HG03159 (cell line): ENCODE measurements around the gene SLC22A15.
"Not testable (repeated sequence)": the region's sequence is repeated elsewhere in the genome, so short reads cannot be mapped to it uniquely, and the experiment has no call there.

Experiments
- ATAC-seq: cut with Tn5 transposase; IDR thresholded peaks from one replicate; pipeline ENCODE4 v1.9.1; 2021; ENCODE audit warnings: mild to moderate bottlenecking, moderate library complexity; ENCODE audit not compliant: unreplicated experiment

The SLC22A15 gene

DNA sequence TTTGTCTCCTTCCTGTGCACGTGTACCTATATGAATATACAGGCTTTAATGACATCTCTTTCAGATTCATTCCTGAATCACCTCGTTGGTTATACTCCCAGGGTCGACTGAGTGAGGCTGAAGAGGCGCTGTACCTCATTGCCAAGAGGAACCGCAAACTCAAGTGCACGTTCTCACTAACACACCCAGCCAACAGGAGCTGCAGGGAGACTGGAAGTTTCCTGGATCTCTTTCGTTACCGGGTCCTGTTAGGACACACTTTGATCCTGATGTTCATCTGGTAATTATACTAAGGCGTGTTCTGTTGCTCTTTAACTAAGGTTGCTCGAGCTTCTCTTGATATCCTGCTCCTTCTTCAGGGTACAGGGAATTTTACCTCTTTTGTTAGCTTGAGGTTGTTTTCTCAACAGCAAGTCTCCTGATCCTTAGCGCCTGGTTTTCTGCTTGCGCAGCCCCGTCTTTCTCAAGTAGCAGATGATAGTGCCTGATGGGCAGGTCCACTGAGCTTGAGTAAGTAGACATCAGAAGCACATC lies 55.1 kb downstream of the SLC22A15 start:
- ATAC-seq = no peak

DNA sequence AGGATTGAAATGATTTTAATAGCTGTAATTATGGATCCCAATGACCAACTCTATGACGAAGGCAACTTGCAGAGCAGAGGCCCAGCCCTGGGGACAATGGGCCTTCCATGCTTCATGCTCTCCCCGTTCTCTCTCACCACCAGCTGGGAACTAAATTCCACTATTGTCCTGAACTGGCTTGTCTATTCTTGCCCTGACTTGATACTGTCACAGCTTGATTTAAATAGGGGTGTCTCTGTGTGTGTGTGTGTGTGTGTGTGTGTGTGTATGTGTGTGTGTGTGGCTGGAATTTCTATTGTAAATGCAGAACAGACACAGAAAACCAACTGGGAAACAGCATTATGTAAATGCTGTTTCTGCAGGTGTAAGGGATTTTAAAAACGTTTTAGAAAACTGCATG lies 57.0 kb downstream of the SLC22A15 start:
- no peak for ATAC-seq

DNA sequence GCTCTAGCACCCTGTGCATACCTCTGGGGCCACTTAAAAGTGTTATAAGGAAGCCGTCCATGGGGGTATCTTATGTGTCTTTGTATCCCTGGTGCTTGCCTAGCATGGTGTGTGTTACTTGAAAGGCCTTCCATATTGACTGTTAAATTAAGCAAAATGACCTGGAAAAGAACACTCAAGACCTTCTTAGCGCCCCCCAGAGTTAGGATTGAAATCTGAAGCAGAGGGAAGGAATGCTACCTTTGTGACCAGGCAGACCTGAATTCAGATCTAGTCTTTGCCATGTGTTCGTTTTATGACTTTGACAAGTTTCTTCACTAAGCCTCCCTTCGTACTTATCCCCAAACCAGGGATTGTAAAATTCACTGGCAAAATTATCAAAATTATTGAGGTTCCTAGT lies 59.9 kb downstream of the SLC22A15 start:
- ATAC-seq = no peak

DNA sequence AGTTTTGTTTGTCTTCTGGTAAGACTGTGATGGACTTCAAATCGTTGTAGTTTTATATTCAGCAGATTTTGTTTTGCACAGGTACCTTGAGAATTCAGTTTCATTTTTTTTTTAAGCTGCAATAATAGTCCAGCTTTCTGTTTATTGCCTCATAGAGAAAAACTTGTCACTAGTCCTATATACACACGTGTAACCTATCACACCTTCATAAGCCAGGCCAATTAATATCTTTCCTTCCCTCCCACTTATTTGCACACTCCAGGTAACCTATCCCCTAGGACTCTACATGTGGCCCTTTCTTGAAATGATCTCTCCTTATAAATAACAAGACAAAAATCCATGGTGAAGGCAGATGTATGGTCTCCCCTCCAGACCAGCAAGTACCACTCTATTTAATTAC lies 62.4 kb downstream of the SLC22A15 start:
- no peak for ATAC-seq

DNA sequence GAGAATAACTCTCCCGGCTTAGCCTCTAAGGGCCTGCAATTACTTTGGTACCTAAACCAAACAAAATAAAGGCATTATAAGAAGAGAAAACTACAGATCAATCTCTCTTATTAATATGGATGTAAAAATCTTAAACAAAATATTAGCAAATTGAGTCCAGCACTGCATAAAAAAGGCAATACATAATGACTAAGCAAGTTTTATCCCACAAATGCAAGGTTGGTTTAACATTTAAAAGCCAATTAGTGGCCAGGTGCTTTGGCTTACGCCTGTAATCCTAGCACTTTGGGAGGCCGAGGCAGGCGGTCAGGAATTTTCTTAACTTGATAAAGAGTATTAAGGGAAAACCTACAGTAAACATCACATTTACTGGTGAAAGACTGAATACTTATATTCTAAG lies 67.8 kb downstream of the SLC22A15 start:
- no peak for ATAC-seq

DNA sequence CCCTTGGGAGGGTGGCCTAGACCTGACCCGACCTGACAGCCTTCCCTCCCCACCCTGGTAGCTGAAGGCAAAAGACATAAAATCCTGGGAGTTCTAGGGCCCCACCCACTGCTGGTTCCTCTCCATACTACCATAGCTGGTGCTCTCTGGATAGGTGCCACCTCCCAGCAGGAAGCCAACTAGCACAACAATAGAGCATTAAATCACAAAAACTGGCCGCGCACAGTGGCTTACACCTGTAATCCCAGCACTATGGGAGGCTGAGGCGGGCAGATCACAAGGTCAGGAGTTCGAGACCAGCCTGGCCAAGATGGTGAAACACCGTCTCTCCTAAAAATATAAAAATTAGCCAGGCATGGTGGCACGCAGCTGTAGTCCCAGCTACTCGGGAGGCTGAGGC lies 70.6 kb downstream of the SLC22A15 start:
- not testable (repeated sequence) for ATAC-seq

DNA sequence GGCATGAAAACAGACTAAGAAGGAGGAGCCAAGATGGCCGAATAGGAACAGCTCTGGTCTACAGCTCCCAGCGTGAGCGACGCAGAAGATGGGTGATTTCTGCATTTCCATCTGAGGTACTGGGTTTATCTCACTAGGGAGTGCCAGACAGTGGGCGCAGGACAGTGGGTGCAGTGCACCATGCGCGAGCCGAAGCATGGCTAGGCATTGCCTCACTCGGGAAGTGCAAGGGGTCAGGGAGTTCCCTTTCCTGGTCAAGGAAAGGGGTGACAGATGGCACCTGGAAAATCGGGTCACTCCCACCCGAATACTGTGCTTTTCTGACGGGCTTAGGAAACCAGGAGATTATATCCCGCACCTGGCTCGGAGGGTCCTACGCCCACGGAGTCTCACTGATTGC lies 75.6 kb downstream of the SLC22A15 start:
- not testable (repeated sequence) for ATAC-seq

DNA sequence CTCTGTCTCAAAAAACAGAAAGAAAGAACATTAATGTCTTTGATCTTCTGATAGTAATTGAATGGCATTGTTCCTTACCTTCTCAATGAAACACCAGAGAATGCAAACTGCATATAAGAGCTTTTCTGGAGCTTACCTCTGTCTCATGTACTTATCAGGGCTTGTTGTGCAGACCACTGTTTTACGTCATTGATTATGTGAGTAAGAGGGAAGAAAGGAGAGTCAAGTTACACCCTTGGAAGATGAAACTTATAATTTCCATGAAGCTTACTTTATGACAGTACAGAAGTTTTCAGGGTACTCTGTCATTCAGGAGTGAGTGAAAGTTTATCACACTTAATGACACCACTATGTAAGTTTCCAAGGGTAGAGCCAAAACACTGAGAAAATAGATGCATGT lies 85.9 kb downstream of the SLC22A15 start:
- no peak for ATAC-seq

DNA sequence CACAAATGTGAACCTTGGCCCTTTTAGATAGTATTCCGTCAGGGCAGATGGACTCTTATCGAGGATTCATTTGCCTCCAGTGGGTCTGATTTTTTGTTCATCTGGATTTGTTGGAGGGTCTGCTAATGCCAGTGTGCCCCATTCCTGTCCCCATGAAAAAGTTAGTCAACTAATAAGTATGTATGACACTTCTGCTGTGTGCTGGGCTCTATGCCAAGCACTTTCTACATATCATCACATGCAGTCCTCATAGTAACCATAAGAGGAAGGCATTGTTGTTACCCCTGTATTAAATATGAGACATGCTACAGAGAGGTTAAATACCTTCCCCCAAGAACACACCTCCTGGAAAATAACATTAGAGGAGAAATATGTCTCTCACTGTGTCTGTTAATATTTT lies 88.3 kb downstream of the SLC22A15 start:
- ATAC-seq = no peak

DNA sequence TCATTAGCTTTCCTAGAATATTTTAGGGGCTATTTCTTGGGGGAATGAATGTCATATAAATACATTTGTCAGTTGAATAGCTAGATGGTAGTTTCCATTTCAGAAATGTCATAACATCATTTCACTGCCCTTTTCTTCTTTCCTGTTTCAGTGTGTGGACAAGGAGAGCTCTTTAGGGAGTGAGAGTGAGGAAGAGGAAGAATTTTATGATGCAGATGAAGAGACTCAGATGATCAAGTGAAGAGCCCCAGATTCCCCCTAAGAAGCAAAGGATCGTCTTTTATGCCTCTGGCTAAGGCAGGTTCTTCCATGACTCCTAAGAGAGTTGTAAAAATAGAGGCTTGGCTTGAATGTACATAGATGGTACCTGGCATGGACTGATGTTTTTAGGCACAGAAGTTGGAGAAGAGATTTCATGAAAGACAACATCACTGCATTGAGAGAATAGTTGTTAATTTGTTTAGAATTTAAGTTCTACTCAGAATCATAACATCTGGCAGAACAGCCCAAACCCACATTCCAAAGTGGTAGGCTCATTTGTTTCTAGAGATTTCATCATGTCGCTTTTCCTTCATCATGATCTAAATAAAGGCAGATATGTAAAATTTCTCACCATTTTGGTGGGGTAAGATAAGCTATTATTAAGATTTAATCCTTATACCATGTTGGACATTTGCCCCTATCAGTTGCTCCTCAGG lies 90.7 kb downstream of the SLC22A15 start:
- no peak for ATAC-seq

DNA sequence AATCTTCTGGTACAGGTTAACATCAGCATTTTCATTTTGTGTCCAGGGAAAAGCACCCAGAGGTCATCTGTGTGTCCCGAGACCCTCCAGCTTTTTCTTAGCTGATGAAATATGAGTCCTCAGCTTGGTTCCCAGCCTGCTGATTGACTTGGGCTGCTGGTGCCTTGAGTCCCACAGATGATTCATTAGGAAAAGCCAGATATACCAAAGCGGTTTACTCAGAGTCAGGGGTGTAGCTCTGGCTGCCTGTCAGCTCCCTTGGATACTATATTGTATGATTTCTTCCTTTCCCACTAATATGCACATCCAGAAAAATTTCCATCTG lies 91.2 kb downstream of the SLC22A15 start:
- ATAC-seq = no peak

DNA sequence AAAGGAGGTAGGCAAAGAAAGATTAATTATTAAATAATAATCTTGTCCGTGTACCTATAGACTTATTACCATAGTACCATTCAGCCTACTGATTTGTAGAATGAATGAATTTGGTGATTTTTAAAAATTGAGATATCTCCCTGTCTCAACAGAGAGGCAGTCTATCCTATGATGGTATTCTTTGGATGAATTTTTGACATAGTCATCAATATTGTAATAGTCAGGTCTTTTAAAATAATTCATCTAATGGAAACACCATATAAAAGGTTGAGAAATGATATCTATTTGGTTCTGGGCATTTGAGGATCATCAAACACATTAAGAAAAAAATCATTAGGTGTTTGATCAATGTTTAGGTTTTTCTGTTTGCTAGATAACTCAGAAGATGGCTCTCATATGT lies 99.3 kb downstream of the SLC22A15 start:
- ATAC-seq = no peak

DNA sequence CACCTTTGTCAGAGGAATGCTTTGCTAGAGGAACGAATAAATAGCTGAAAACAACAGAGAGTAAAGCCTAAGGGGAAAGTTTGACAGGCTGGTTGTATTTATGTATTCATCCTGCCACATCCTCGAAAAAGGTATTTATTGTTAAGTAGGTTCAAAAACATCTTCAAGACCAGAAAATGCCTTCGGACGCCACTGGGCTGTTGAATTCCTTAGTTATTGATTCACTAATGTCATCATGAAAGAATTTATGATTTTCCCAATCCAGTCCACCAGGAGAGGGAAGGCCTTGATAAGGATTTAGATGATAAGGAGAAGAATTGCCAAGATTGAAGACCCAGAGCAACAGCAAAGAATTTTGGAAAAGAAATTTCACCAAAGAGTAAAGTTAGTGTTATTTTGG lies 99.7 kb downstream of the SLC22A15 start:
- no peak for ATAC-seq

DNA sequence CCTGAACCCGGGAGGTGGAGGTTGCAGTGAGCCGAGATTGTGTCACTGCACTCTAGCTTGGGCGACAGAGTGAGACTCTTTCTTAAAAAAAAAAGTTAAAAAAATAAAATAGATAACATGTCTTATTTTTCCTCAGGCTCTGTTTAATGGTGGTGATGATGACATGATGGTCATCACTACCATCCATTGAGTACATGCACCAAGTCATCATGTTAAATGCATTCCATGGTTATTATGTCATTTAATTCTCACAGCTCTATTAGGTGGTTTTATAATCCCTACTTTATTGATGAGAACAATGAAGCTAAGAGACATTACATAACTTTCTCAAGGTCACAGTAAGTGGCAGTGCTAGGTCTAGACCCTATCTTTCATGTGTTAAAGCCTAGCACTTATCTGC lies 100.5 kb downstream of the SLC22A15 start:
- ATAC-seq = no peak

DNA sequence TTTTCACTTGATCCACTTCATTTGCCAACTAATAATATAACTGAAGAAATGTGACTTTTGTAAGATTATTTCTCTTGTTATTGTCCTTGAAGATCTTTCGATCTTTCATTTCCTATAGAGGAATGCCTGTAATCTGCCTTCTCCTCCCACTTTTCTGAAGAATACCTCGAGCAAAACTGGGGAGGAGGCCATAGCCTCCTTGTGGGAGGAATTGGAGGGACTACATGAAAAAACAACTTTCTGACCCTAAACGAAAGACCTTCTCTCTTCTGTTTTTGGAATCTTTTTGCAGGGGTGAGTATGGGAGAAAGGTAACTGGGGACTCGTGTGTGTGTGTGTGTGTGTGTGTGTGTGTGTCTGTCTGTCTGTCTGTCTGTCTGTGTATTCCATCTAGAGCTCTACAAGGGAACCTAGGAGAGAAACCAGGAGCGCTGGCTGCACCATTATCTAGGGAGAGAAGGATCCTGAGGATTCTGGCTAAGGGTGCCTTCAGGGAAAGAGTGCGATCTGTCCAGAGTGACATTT lies 102.4 kb downstream of the SLC22A15 start:
- ATAC-seq = no peak

DNA sequence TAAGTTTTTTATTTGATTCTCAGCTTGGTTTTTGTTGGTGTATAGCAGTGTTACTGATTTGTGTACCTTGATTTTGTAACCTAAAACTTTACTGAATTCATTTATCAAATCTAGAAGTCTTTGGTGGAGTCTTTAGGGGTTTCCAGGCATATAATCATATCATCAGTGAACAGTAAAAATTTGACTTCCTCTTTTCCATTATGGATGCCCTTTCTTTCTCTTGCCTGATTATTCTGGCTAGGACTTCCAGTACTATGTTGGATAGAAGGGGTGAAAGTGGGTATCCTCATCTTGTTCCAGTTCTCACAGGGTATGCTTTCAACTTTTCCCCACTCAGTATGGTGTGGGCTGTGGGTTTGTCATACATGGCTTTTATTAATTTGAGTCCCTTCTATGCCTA lies 111.3 kb downstream of the SLC22A15 start:
- no peak for ATAC-seq

DNA sequence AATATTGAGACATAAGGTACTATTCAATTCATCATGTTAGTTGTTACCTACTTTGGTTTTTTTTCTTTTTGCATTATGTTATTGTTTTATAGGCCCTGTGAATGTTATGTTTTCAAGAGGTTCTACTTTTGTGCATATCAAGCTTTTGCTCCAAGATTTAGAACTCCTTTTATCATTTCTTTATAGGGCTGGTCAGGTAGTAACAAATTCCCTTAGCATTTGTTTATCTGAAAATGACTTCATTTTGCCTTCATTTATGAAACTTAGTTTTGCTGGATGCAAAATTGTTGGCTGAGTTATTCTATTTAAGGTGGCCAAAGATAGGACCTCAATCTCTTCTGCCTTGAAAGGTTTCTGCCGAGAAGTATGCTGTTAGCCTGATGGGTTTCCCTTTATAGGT lies 113.6 kb downstream of the SLC22A15 start:
- no peak for ATAC-seq

DNA sequence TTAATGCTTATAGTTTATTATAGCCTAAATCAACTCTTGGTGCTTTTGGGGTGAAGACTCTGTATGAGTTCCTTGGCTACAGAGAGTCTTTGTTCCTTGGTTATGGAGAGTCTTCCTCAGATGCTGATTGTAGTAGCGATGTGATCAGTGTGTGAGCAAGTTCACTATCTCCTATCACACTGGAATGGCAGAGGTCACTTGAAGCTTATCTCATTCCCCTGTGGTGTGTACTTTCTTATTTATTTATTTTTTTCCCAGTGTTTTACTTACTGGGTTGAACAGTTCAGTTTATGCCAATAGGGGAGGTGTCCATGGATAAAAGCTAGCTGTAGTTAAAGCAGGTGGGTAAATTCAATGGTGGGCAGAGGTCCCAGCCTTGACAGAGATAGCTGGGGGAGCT lies 114.8 kb downstream of the SLC22A15 start:
- ATAC-seq = no peak

DNA sequence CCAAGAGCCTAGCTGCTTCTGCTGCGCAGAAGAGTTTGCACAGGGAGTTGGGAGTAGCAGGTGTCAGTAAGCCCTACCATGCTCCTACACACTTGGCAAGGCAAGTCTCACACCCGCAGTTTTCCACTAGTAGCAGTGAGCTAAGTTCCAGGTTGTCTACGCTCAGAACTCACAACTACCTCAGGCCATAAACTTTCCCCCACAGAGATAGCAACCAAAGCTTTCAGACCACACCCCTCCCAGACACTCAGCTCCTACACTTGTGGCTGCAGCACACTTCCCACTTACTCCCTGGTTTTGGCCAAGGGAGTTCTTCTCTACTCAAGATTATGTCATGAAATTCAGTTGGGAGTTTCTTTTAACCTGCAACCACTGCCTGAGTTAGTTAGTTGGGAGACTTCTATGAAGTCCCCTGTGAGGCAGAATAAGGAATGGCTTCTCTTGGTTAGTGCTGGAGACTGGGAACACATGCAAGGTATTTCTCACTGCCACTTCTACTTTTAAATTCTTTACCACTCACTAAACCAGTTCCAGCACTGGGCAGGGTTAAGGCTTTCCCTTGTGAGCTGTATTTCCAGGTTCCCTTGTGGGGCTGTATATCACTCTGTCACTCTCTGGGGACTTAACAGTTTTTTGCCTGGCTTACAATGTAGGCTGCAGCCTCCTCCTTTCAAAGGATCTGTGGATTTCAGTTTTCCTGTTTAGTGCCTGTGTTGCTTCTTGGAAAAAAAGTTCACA lies 116.6 kb downstream of the SLC22A15 start:
- no peak for ATAC-seq

DNA sequence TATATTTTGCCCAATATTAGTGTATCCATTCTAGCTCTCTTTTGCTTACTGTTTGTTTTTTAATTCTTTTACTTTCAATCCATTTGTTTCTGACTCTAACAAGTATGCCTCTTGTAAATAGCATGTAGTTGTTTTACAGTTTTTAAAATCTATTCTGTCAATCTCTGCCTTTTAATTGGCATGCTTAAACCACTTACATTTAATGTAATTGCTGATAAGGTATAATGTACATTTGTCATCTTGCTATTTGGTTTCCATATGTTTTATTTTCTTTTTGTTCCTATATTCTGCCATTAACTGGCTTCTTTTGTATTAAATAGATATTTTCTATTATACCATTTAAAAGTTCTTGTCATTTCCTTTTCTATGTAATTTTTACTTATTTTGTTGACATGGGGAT lies 118.7 kb downstream of the SLC22A15 start:
- no peak for ATAC-seq

DNA sequence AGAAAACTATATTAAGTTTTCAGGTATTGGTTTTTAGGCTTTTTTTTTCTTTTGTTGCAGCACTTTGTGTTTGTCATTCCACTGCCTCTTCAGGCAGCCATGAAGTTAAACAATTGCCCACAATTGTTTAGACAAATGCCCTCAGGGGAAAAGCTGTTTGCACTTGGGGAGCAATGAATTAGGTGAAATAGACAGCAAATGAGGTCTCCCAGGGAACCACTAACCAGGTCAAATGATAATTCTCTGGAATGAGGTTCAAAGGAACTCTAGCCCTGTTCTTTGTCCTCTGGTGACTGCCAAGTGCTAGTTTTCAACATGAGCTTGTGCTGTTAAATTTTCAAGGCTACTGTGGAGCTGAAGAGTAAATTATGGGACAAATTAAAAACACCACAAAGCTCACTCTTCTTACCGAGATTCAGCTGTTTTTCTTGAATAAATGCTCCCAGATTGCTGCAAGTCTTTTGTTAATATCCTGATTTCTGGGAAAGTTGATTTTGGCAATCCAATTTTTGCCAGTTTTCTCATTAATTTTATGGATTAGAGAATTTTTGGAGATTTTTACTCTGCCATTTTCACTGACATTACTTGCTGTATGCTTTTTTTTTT lies 119.8 kb downstream of the SLC22A15 start:
- ATAC-seq = no peak

DNA sequence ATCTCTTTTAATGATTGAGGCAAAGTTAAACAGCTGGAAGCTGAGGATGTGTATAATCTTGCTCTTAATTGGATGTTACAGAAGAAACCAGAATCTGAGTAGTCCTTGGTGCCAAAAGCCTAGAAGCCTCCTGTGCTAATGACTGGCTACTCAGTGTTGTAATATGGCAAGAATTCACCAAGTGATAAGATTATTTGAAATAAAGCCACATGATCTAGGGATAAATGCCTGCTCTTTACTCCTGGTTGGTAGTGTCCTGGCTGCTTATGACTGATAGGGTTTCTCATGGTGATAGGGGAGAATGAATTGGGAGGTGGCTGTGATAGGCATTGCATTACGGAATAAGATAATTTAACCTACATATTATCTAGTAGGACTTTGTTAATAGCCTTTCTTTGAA lies 121.3 kb downstream of the SLC22A15 start:
- no peak for ATAC-seq
